ENCODE data around the gene FABP1. TPM values are rescaled to one million over a fixed set of nuclear protein-coding genes. Genes with fewer than 3 reads are reported as not detected.

FABP1 gene
- total RNA-seq, 1 experiment from 2014 or later = not detected

- Histone ChIP-seq H3K27me3 (replicated peaks; ENCODE audit: insufficient read depth, low read depth, low read length, poor library complexity) (peaks cover 27% of the 10 kb centered on the region), H3K27ac (ENCODE audit: low read depth, low read length, poor library complexity, severe bottlenecking) (no peak overlapping the region), H3K4me1 (ENCODE audit: insufficient read depth, low read length, poor library complexity, severe bottlenecking) (no peaks in the 10 kb centered on the region), H3K9me3 (ENCODE audit: low read depth, low read length, poor library complexity, severe bottlenecking) (no peaks in the 10 kb centered on the region), H3K4me3 (ENCODE audit: low read depth, low read length, poor library complexity, severe bottlenecking) (no peak overlapping the region), H3K36me3 (ENCODE audit: insufficient read depth, low read length, poor library complexity, severe bottlenecking) (no peaks in the 10 kb centered on the region)
- BruUV-seq (replicated peaks) = no TSS peak
- intact Hi-C loops (cut with micrococcal nuclease; ENCODE audit: unreplicated experiment) = no loop called here
- ChIA-PET POLR2A (ENCODE audit: low non-redundant PET) (no interaction called here), CTCF (interaction anchor here (0.6 kb wide), 1 partner anchor 90 kb away, joined by 9 read pairs; no protein-coding TSS in a partner anchor)
- no peak for DNase-seq (ENCODE audit: low spot score)
- TF ChIP-seq CTCF (conservative IDR thresholded peaks at IDR 0.05; ENCODE audit: low read depth, low read length) = no peak
These were observed 4.1 kb upstream of the FABP1 start for GRCh38 chr2:88131999-88132368.

GRCh38 chr2:88131201-88131998 is 3.5 kb upstream of the FABP1 start:
- DNase-seq (ENCODE audit: low spot score) = no peak
- Histone ChIP-seq H3K4me1 (ENCODE audit: insufficient read depth, low read length, poor library complexity, severe bottlenecking) (no peaks in the 10 kb centered on the region), H3K9me3 (ENCODE audit: low read depth, low read length, poor library complexity, severe bottlenecking) (no peaks in the 10 kb centered on the region), H3K36me3 (ENCODE audit: insufficient read depth, low read length, poor library complexity, severe bottlenecking) (no peaks in the 10 kb centered on the region), H3K27ac (ENCODE audit: low read depth, low read length, poor library complexity, severe bottlenecking) (no peak overlapping the region), H3K4me3 (ENCODE audit: low read depth, low read length, poor library complexity, severe bottlenecking) (no peak overlapping the region), H3K27me3 (replicated peaks; ENCODE audit: insufficient read depth, low read depth, low read length, poor library complexity) (peaks cover 23% of the 10 kb centered on the region)
- no peak for TF ChIP-seq EZH2 (IDR thresholded peaks at IDR 0.05; ENCODE audit: borderline replicate concordance, low read depth, low read length, poor library complexity, severe bottlenecking)
- TF ChIP-seq CTCF (conservative IDR thresholded peaks at IDR 0.05; ENCODE audit: low read depth, low read length) = no peak
- POLR2A ChIA-PET (ENCODE audit: low non-redundant PET) = no interaction called here
- BruUV-seq (replicated peaks) = no TSS peak
- intact Hi-C loops (cut with micrococcal nuclease; ENCODE audit: unreplicated experiment) = no loop called here
- CTCF ChIA-PET = interaction anchor here (0.6 kb wide), 1 partner anchor 89 kb away, joined by 9 read pairs; no protein-coding TSS in a partner anchor

GRCh38 chr2:88129313-88129959 is 1.6 kb upstream of the FABP1 start:
- H3K27ac ChIP-seq (ENCODE audit: low read depth, low read length, poor library complexity, severe bottlenecking) = no peak overlapping the region
- BruUV-seq (replicated peaks) = no TSS peak
- no peaks in the 10 kb centered on the region for H3K9me3 ChIP-seq (ENCODE audit: low read depth, low read length, poor library complexity, severe bottlenecking)
- H3K36me3 ChIP-seq (ENCODE audit: insufficient read depth, low read length, poor library complexity, severe bottlenecking) = no peaks in the 10 kb centered on the region
- ChIA-PET POLR2A (ENCODE audit: low non-redundant PET) (no interaction called here), CTCF (no interaction called here)
- no peaks in the 10 kb centered on the region for H3K4me1 ChIP-seq (ENCODE audit: insufficient read depth, low read length, poor library complexity, severe bottlenecking)
- TF ChIP-seq CTCF (conservative IDR thresholded peaks at IDR 0.05; ENCODE audit: low read depth, low read length) (no peak), EZH2 (IDR thresholded peaks at IDR 0.05; ENCODE audit: borderline replicate concordance, low read depth, low read length, poor library complexity, severe bottlenecking) (no peak)
- H3K27me3 ChIP-seq (replicated peaks; ENCODE audit: insufficient read depth, low read depth, low read length, poor library complexity) = peaks cover 17% of the 10 kb centered on the region
- intact Hi-C loops (cut with micrococcal nuclease; ENCODE audit: unreplicated experiment) = no loop called here
- H3K4me3 ChIP-seq (ENCODE audit: low read depth, low read length, poor library complexity, severe bottlenecking) = no peak overlapping the region
- no peak for DNase-seq (ENCODE audit: low spot score)
